H1 (cell line): ENCODE results near the gene MTHFS.

Experiments used
- CEBPB ChIP-seq: IDR thresholded peaks from 2 replicates; pipeline ENCODE4 v1.6.1; 2012; ENCODE audit warnings: low read depth, low read length
- CTCF ChIP-seq, 3 experiments: IDR thresholded peaks; 1 replicate in 2 of 3; 2 replicates in 1 of 3; pipeline versions ENCODE4 v1.5.1 to v1.6.1; 2011; ENCODE audit warnings: low read length in 3 of 3, mild to moderate bottlenecking in 3 of 3, inconsistent platforms in 2 of 3, low read depth in 1 of 3, moderate library complexity in 1 of 3; ENCODE audit not compliant: insufficient read depth in 1 of 3; ENCODE audit errors: control extremely low read depth in 1 of 3
- EP300 ChIP-seq, 2 experiments: IDR thresholded peaks; 1 replicate in 1 of 2; 2 replicates in 1 of 2; pipeline ENCODE4 v1.6.1; 2011 to 2012; ENCODE audit warnings: low read depth in 2 of 2, low read length in 2 of 2, mild to moderate bottlenecking in 2 of 2, borderline replicate concordance in 1 of 2, inconsistent platforms in 1 of 2, moderate library complexity in 1 of 2
- EZH2 ChIP-seq: fragments of 200-600 bp; sonication (generic); IDR thresholded peaks from 2 replicates; pipeline ENCODE4 v1.7.1; 2012; ENCODE audit warnings: low read depth, mild to moderate bottlenecking, moderate library complexity, low read length, inconsistent platforms; ENCODE audit not compliant: severe bottlenecking
- FOSL1 ChIP-seq: IDR thresholded peaks from 2 replicates; pipeline ENCODE4 v1.6.1; 2011; ENCODE audit warnings: mild to moderate bottlenecking, low read depth, low read length, moderate library complexity; ENCODE audit not compliant: insufficient read depth
- HDAC6 ChIP-seq: IDR thresholded peaks from one replicate; pipeline ENCODE4 v1.7.1; 2012; ENCODE audit warnings: low read depth, mild to moderate bottlenecking, inconsistent platforms, low read length, moderate library complexity
- KDM4A ChIP-seq: IDR thresholded peaks from one replicate; pipeline ENCODE4 v1.7.1; 2012; ENCODE audit warnings: low read depth, mild to moderate bottlenecking, moderate library complexity, low read length, inconsistent platforms; ENCODE audit not compliant: severe bottlenecking
- POLR2A ChIP-seq, 2 experiments: IDR thresholded peaks; 1 replicate in 1 of 2; 2 replicates in 1 of 2; pipeline ENCODE4 v1.6.1; 2011; ENCODE audit warnings: low read depth in 2 of 2, low read length in 2 of 2, mild to moderate bottlenecking in 2 of 2; ENCODE audit errors: control extremely low read depth in 1 of 2
- SIN3A ChIP-seq, 2 experiments: IDR thresholded peaks in 1 of 2; conservative IDR thresholded peaks in 1 of 2; 2 replicates each; pipeline ENCODE4 v1.6.1; 2011 to 2012; ENCODE audit warnings: low read length in 2 of 2, improper control_type of control experiment in 1 of 2, low read depth in 1 of 2, mild to moderate bottlenecking in 1 of 2
- SIRT6 ChIP-seq: IDR thresholded peaks from one replicate; pipeline ENCODE4 v1.7.1; 2012; ENCODE audit warnings: low read length, inconsistent platforms
- SP1 ChIP-seq: IDR thresholded peaks from 2 replicates; pipeline ENCODE4 v1.6.1; 2011; ENCODE audit warnings: low read depth, low read length
- TAF1 ChIP-seq: IDR thresholded peaks from 2 replicates; pipeline ENCODE4 v1.6.1; 2011; ENCODE audit warnings: mild to moderate bottlenecking, low read depth, low read length
- YY1 ChIP-seq: IDR thresholded peaks from 2 replicates; pipeline ENCODE4 v1.6.1; 2011; ENCODE audit warnings: low read depth, mild to moderate bottlenecking, low read length

DNA sequence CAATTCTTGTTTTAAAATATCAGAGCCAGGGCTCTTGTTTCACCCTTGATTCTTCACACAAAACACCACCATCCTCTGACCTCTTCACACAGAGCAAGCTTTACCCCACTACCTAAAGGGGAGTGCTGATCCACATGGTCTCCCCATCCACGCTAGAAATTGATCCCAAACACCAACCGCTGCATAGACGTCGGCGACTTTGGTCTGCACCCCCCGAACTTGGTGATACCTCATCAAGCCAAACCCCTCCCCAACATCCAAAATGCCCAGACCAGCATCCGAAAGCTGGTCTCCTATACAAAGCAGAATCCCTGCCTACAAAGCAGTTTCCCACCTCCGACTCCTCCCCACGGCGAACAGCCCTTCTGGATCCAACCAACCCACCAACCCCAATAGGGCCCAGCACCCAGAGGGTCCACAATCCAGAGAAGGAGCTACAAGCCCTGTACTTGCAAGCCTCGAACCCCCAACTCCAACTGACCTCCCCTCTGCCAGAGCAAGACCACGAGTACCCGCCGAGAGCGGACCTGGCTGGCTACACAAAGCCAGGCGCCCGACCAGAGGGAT is 25.8 kb upstream of the MTHFS start:
- TF ChIP-seq CTCF (IDR thresholded peaks at IDR 0.05; ENCODE audit: control extremely low read depth in 1 of 3, insufficient read depth in 1 of 3, low read depth in 1 of 3, low read length in 3 of 3) (no peak), YY1 (no peak), FOSL1 (no peak), TAF1 (no peak; the same call in 1 of the 2 replicates), KDM4A (no peak), EZH2 (no peak), POLR2A (IDR thresholded peaks at IDR 0.05; ENCODE audit: control extremely low read depth in 1 of 2, low read depth in 2 of 2, low read length in 2 of 2) (peak in 1 of 2 experiments; percentile 53), EP300 (IDR thresholded peaks at IDR 0.05; ENCODE audit: borderline replicate concordance in 1 of 2, low read depth in 2 of 2, low read length in 2 of 2) (no peak), HDAC6 (no peak), CEBPB (no peak), SIN3A (conservative IDR thresholded peaks at IDR 0.05 in 1 of 2, IDR thresholded peaks at IDR 0.05 in 1 of 2; ENCODE audit: low read depth in 1 of 2, low read length in 2 of 2) (no peak), SP1 (no peak), SIRT6 (no peak)
